GM18517 (cell line): Measurements from ENCODE around the gene UBE2G2.

ENCODE experiments used
- ATAC-seq: cut with Tn5 transposase; IDR thresholded peaks from one replicate; pipeline ENCODE4 v1.9.1; 2021; ENCODE audit warnings: mild to moderate bottlenecking, moderate library complexity; ENCODE audit not compliant: unreplicated experiment

Gene UBE2G2

DNA sequence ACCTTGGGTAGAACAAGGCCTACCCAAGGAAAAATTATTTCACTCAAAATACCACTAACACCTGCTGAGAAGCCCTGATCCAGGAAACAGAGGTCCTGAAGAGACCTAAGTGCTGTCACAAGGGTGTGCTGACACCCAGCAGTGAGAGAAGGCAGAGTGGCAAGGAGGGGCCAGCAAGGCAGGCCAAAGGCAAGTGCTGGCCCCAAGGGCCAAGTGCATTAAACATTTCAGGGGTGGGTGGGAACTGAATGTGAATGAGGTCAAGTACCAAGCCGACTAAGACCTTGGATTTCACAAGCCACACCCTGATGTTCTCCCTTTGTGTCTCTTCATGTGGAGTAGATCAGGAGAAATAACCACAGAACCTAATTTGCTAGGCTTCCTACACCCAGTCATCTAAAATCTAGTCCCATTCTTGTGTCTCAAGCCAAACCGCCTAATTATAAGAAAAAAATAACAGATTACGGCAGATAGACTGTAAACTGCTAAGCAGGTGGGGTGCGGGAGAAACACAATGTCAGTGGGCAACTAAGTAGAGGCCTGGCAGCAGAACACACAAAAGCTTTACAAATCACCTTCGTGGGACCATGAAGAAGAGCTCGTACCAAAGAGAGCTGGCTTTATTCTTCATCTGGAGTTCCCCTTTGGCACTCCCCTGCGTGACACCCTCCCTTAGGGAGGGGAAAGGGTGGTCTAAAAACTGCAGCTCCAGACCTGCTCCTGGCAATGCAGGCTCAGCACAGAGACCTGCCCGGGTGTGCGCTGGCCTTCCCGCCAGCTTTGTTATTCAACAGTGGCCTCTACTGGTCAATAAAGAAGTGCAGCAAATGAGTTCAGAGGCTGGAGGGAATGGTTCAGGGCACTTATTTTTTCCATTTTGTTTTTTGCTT lies 8.7 kb downstream of the UBE2G2 start:
- ATAC-seq = no peak

GRCh38 chr21:44791993-44792392 lies 9.6 kb downstream of the UBE2G2 start:
- no peak for ATAC-seq

- ATAC-seq = no peak
Measured at GRCh38 chr21:44791246-44791645, 10.4 kb downstream of the UBE2G2 start.

GRCh38 chr21:44790368-44790767 lies 11.3 kb downstream of the UBE2G2 start:
- ATAC-seq = no peak

- ATAC-seq = no peak
Measured at GRCh38 chr21:44789880-44790279, 11.7 kb downstream of the UBE2G2 start.

- no peak for ATAC-seq
Measured at GRCh38 chr21:44785620-44786335, 15.8 kb downstream of the UBE2G2 start.

DNA sequence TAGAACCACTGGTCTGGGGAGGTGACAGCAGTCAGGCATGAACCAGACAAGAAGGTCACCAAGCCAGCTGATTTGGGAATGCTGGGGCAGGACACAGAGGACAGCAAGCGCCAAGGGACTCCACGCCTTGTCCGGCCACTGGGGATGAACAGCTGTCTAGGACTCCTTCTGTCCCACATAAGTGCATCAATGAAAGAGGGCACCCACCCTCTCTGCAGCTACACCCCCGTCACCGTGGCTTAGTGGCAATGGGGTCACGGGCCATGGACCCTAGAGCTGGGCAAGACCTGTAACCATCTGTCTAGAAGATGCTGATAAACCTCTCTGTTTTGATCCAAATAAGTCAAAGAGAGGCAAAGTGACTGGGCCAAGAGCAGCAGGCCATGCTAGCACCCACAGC lies 16.8 kb downstream of the UBE2G2 start:
- ATAC-seq = no peak

DNA sequence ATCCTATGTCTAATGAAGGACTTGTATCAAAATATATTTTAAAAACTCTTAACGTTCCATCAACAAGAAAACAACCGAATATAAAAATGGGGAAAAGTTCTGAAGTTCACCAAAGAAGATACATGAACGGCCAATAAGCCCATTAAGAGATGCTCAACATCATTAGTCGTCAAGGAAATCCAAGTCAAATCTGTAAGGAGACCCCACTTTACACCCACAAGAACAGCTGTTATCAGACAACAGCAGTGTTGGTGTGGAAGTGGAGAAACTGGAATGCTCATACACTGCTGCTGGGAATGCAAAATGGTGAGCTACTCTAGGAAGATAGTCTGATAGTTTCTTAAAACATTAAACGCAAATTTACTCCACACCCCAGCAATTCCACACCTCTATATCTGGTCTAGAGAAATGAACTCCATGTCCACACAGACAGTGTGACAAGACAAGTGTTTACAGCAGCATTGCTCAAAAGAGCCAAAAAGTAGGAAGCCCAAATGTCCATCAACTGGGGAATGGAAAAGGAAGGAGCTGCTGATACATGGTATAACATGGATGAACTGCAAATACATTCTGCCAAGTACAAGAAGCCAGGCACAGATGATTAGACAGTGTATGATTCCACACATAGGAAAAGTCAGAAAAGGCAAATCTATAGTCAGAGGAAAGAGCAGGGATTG lies 18.5 kb downstream of the UBE2G2 start:
- no peak for ATAC-seq

DNA sequence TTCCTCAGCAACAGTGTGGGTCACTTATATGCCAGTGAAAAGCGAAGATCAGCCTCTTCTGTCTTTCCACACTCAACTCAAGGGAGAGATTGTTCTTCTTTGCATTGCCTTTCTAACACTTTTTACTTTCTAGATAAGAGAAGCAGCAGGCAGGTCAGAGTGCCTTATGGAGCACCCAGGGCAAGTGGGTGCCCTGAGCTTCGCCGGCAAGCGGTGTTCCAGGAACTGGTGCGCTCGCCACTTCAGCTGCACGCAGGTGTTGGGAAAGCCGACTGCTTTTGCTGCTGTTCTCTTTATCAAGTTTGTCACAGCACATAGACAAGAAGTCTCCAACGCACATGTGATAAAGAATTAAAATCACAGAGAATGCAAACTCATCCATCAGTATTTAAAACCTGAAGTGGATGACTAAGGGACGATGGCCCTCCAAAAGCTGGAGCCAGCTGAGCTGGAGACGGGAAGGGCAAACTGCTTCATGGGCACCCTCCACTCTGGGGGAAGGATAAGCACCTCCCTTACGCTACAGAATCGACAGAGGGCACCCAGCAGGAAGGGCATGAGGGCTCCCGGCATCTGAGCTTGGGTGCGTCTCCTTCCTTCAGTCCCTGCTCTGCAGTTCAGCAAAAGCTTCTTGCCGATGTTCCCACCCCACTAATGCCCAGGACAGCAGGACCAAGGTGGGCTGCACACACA lies 20.7 kb downstream of the UBE2G2 start:
- no peak for ATAC-seq

DNA sequence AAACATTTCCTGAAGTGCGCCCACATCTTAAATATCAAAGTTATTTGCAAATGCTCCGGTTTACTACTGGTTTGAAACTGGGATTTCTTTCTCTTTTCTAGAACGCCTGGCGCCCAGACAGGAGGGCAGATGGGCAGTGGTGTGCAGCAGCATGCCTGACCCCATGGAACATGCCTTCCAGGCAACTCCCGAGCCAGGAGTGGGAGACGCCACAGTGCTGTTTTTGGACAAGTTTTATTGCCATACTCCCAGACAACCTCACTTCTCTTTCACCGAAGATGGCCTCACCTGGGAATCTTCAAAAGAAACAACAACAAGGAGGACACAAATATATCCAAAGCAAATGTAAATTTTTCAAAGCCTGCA lies 21.5 kb downstream of the UBE2G2 start:
- no peak for ATAC-seq

DNA sequence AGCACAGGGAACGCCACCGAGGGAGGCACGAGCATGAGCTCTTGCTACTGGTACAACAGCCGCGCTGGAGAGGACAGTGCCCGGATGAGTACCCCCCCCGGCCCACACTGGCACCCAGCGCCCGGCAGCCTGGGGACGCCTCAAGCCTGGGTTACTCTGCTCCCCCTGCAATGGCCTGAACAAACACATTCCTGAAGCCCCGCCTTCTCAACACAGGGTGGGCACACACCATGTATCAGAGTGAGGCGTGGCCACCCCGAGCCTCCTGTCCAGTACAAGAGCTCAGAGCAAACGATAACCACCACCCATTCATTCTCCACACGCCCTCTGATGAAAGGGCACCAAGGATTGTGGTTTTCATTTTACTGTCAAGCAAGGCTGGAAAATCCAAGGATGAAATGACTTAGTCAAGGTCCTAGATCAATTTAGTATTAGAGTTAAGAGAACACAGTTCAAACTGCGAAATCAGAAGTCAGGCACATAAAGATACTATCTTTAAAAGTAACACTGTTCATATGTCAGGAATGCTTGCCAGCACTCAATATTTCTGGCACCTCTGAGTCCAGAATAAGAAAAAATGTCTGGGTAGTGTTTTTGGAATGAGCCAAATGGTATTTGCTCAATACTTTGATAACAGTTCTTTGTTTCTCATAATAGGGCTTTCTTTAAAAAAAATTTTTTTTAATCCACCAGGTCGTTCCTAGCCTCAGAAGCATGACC lies 22.0 kb downstream of the UBE2G2 start:
- ATAC-seq = no peak

DNA sequence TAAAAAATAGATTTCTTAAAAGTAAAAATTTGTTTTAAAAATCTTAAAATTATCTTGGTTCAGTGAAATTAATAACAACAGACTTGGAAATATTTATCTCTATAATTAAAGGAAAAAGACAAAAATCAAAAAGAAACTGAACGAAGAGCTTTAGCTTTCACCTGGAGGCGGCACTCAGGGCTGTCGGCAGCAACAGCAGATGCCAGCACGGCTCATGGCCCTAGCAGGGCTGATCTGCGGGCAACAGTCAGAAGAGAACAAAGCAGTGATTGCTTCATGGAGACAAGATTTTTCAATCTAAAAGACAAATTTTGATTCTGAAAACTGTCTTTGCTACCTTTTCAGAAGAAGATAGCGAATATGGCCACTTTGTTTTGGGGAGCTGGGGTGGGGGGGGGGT lies 22.6 kb downstream of the UBE2G2 start:
- no peak for ATAC-seq

- ATAC-seq = no peak
Measured at GRCh38 chr21:44778499-44778911, 23.1 kb downstream of the UBE2G2 start.

DNA sequence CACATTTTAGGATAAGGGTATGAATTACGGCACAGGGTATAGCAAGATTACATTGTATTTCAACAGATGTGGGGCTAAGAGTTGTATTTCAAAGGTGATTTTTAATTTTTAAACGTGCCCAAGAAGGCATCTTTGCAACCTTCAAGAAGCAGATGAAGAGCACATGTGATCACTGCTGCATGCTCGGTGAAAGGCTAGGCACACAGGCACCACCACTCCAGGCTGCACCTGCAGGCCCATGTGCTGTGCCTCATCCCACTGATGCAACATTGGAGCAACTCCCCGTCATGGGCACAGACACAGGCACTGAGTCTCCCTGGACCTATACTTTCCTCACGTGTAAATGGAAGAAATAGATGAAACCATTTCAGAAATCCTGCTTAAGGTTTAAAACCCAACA lies 23.5 kb downstream of the UBE2G2 start:
- ATAC-seq = no peak

DNA sequence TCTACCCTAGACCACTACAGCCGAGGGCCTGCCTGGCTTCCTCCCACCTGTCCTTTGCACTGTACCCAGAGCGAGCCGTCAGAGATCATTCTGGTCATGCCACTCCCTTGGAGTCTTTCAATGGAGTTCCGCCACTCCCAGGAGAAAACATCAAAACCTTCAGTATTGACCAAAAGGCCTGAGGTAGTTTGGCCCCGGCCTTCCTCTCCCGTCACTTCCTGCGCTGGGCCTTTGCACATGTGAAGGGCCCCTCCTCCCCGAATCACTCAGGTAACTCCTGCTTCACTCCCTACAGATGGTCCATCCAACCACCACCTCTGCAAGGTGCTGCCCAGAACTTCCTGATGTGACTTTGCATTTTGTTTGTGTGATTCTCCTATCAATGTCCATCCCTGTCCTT lies 26.6 kb downstream of the UBE2G2 start:
- ATAC-seq = no peak

GRCh38 chr21:44773291-44773932 lies 28.2 kb downstream of the UBE2G2 start:
- ATAC-seq = no peak

- ATAC-seq = no peak
Measured at GRCh38 chr21:44771896-44772525, 29.6 kb downstream of the UBE2G2 start.

GRCh38 chr21:44767834-44768831 lies 33.5 kb downstream of the UBE2G2 start:
- no peak for ATAC-seq
